GM23248 (cell line): ENCODE data around the gene HOXB2. TPM values are rescaled to one million over a fixed set of nuclear protein-coding genes. Genes with fewer than 3 reads are reported as not detected.

ENCODE experiments used
- DNase-seq: peaks from one replicate; pipeline ENCODE4 v3.0.0-alpha.2; 2015
- H2AFZ ChIP-seq: fragments of 200-600 bp; sonication (generic); 2 replicates; pipeline ENCODE4 v1.6.1; 2016; ENCODE audit warnings: antibody characterized with exemption
- H3F3A ChIP-seq: fragments of 200-600 bp; sonication (generic); 2 replicates; pipeline ENCODE4 v1.6.1; 2016; ENCODE audit warnings: mild to moderate bottlenecking, antibody characterized with exemption, mixed run types; ENCODE audit not compliant: insufficient read depth
- H3K27ac ChIP-seq: fragments of 200-600 bp; sonication (generic); 2 replicates; pipeline ENCODE4 v1.5.1; 2016; ENCODE audit warnings: mild to moderate bottlenecking
- H3K27me3 ChIP-seq: fragments of 200-600 bp; sonication (generic); replicated peaks from 2 replicates; pipeline ENCODE4 v1.6.1; 2016; ENCODE audit warnings: mild to moderate bottlenecking; ENCODE audit not compliant: insufficient read depth
- H3K36me3 ChIP-seq: fragments of 200-600 bp; sonication (generic); 2 replicates; pipeline ENCODE4 v1.6.1; 2016; ENCODE audit warnings: low read depth, mild to moderate bottlenecking
- H3K4me1 ChIP-seq: fragments of 200-600 bp; sonication (generic); 2 replicates; pipeline ENCODE4 v1.6.1; 2016; ENCODE audit warnings: mild to moderate bottlenecking; ENCODE audit not compliant: insufficient read depth
- H3K4me2 ChIP-seq: fragments of 200-600 bp; sonication (generic); one replicate; pipeline ENCODE4 v1.6.1; 2016; ENCODE audit warnings: mild to moderate bottlenecking; ENCODE audit not compliant: unreplicated experiment
- H3K4me3 ChIP-seq: fragments of 200-600 bp; sonication (generic); 2 replicates; pipeline ENCODE4 v1.5.1; 2016; ENCODE audit warnings: mild to moderate bottlenecking
- H3K79me2 ChIP-seq: fragments of 200-600 bp; sonication (generic); 2 replicates; pipeline ENCODE4 v1.6.1; 2016; ENCODE audit warnings: mild to moderate bottlenecking; ENCODE audit not compliant: insufficient read depth
- H3K9ac ChIP-seq: fragments of 200-600 bp; sonication (generic); 2 replicates; pipeline ENCODE4 v1.6.1; 2016; ENCODE audit warnings: mild to moderate bottlenecking
- H3K9me2 ChIP-seq: fragments of 200-600 bp; sonication (generic); 2 replicates; pipeline ENCODE4 v1.6.1; 2016; ENCODE audit warnings: mixed run types, mild to moderate bottlenecking, moderate library complexity; ENCODE audit not compliant: insufficient read depth
- H3K9me3 ChIP-seq: fragments of 200-600 bp; sonication (generic); one replicate; pipeline ENCODE4 v1.6.1; 2017; ENCODE audit warnings: low read depth
- H4K20me1 ChIP-seq: fragments of 200-600 bp; sonication (generic); 2 replicates; pipeline ENCODE4 v1.6.0; 2016; ENCODE audit not compliant: insufficient read depth
- EZH2 ChIP-seq: fragments of 200-600 bp; sonication (generic); IDR thresholded peaks from 2 replicates; pipeline ENCODE4 v1.6.1; 2018; ENCODE audit warnings: antibody characterized with exemption, mild to moderate bottlenecking; ENCODE audit not compliant: insufficient read depth, poor library complexity, severe bottlenecking
- EZH2phosphoT487 ChIP-seq: fragments of 200-600 bp; sonication (generic); IDR thresholded peaks from 2 replicates; pipeline ENCODE4 v1.6.1; 2018; ENCODE audit warnings: antibody characterized with exemption, moderate library complexity, mild to moderate bottlenecking, low read depth; ENCODE audit not compliant: insufficient read depth
- WGBS, 2 experiments: methylation state at CpG; one replicate each; pipeline ENCODE4 v1.1.6; 2015 to 2017; ENCODE audit warnings: low lambda C conversion rate in 2 of 2, low coverage in 1 of 2; ENCODE audit errors: missing lambda C conversion rate in 2 of 2; 5-methylcytosine and 5-hydroxymethylcytosine counted together
- in situ Hi-C: fragments of 300-500 bp; cut with MboI; formaldehyde crosslinking; loops from 2 replicates; pipeline ENCODE4 v1.15.0; 2020
- polyA plus RNA-seq: library from polyadenylated mRNA; unstranded; fragments of >200 nt; fragmentation: Nextera tagmentation; extraction: Ambion mirVana; gene quantifications from 2 replicates; pipeline ENCODE4 v1.2.1, GENCODE V29; 2016
- total RNA-seq: library from RNA; depleted of rRNA; stranded (reverse); fragments of >200 nt; shearing (Covaris generic); gene quantifications from 2 replicates; pipeline ENCODE4 v1.2.3, GENCODE V29; 2014

The HOXB2 gene
- total and polyA plus RNA-seq, 2 experiments from 2014 or later: 12.1 to 25.3 TPM

GRCh38 chr17:48514477-48514876 is 30.4 kb downstream of the HOXB2 start:
- H3K27me3 ChIP-seq: peaks cover 29% of the 10 kb centered on the region
- in situ Hi-C loops: no loop called here

GRCh38 chr17:48513666-48514455 is 31.0 kb downstream of the HOXB2 start:
- H3K9me3 ChIP-seq: no peaks in the 10 kb centered on the region
- H3K4me2 ChIP-seq: no peak overlapping the region
- H3K9ac ChIP-seq: no peak overlapping the region
- no peak overlapping the region for H3K4me3 ChIP-seq
- no peak overlapping the region for H2AFZ ChIP-seq
- H3K4me1 ChIP-seq: peaks cover 16% of the 10 kb centered on the region
- peaks cover 17% of the 10 kb centered on the region for H3F3A ChIP-seq
- peaks cover 29% of the 10 kb centered on the region for H3K27me3 ChIP-seq
- DNase-seq: no peak
- no peak overlapping the region for H3K27ac ChIP-seq
- no peak for TF ChIP-seq EZH2phosphoT487
- no peak for TF ChIP-seq EZH2
- in situ Hi-C loops: no loop called here
- WGBS, 2 experiments: 72 to 79% methylated on average over 6 of the region's 6 CpGs
- no peaks in the 10 kb centered on the region for H4K20me1 ChIP-seq
- no peaks in the 10 kb centered on the region for H3K9me2 ChIP-seq
- no peaks in the 10 kb centered on the region for H3K36me3 ChIP-seq
- H3K79me2 ChIP-seq: no peaks in the 10 kb centered on the region

More at GRCh38 chr17:48514477-48514876, 30.4 kb downstream of the HOXB2 start:
- no peak overlapping the region for H3K4me2 ChIP-seq
- TF ChIP-seq EZH2 (no peak), EZH2phosphoT487 (no peak)
- no peak overlapping the region for H3K27ac ChIP-seq
- no peaks in the 10 kb centered on the region for H4K20me1 ChIP-seq
- 53 to 67% methylated on average over 2 of the region's 2 CpGs for WGBS, 2 experiments
- no peak overlapping the region for H3K9ac ChIP-seq
- no peaks in the 10 kb centered on the region for H3K36me3 ChIP-seq
- DNase-seq: no peak
- H3K9me3 ChIP-seq: no peaks in the 10 kb centered on the region
- no peak overlapping the region for H3K4me3 ChIP-seq
- H3K4me1 ChIP-seq: peaks cover 16% of the 10 kb centered on the region
- no peaks in the 10 kb centered on the region for H3K79me2 ChIP-seq
- H3K9me2 ChIP-seq: no peaks in the 10 kb centered on the region
- no peak overlapping the region for H2AFZ ChIP-seq
- peaks cover 17% of the 10 kb centered on the region for H3F3A ChIP-seq

GRCh38 chr17:48513097-48513496 is 31.8 kb downstream of the HOXB2 start:
- Histone ChIP-seq H4K20me1 (no peaks in the 10 kb centered on the region), H3K4me2 (no peak overlapping the region), H3F3A (peaks cover 17% of the 10 kb centered on the region), H3K4me1 (peaks cover 16% of the 10 kb centered on the region), H3K36me3 (no peaks in the 10 kb centered on the region), H3K4me3 (no peak overlapping the region), H3K79me2 (no peaks in the 10 kb centered on the region), H3K27me3 (peaks cover 29% of the 10 kb centered on the region), H3K9me2 (no peaks in the 10 kb centered on the region), H3K9ac (no peak overlapping the region), H3K27ac (no peak overlapping the region), H2AFZ (no peak overlapping the region), H3K9me3 (no peaks in the 10 kb centered on the region)
- no peak for DNase-seq
- 75 to 76% methylated on average over 7 of the region's 7 CpGs for WGBS, 2 experiments
- TF ChIP-seq EZH2 (no peak), EZH2phosphoT487 (no peak)
- in situ Hi-C loops: no loop called here

GRCh38 chr17:48510761-48511604 is 33.9 kb downstream of the HOXB2 start:
- peaks cover 13% of the 10 kb centered on the region for H3K27me3 ChIP-seq
- in situ Hi-C loops: no loop called here
- H3K79me2 ChIP-seq: no peaks in the 10 kb centered on the region
- H3K27ac ChIP-seq: peak overlapping the region; percentile 30
- H3K4me3 ChIP-seq: no peak overlapping the region
- DNase-seq: peak; percentile 80
- H3K9ac ChIP-seq: no peak overlapping the region
- H3K9me3 ChIP-seq: no peaks in the 10 kb centered on the region
- no peaks in the 10 kb centered on the region for H4K20me1 ChIP-seq
- H3K36me3 ChIP-seq: no peaks in the 10 kb centered on the region
- TF ChIP-seq EZH2phosphoT487: no peak
- TF ChIP-seq EZH2: no peak
- H3K4me2 ChIP-seq: peak overlapping the region; percentile 42
- peaks cover 18% of the 10 kb centered on the region for H3K4me1 ChIP-seq
- H2AFZ ChIP-seq: no peak overlapping the region
- no peaks in the 10 kb centered on the region for H3K9me2 ChIP-seq
- peaks cover 17% of the 10 kb centered on the region for H3F3A ChIP-seq
- WGBS, 2 experiments: 58 to 62% methylated on average over 7 of the region's 7 CpGs
